Measurements from ENCODE around the gene SPI1. TPM values are rescaled to one million over a fixed set of nuclear protein-coding genes. Genes with fewer than 3 reads are reported as not detected.

Gene SPI1
- polyA plus RNA-seq, 2 of the 4 experiments (the other 2 are of a cell fraction): 0.14 TPM; not detected in 1

- 85% methylated on average over 11 of the region's 12 CpGs for WGBS (ENCODE audit: missing lambda C conversion rate)
- no peak overlapping the region for H3K4me3 ChIP-seq
- TF ChIP-seq HOXA7 (CRISPR knock-in tag; IDR thresholded peaks at IDR 0.05): no peak
- peak; percentile 9 for TF ChIP-seq ZFP36 (IDR thresholded peaks at IDR 0.05; ENCODE audit: borderline replicate concordance, partially characterized antibody)
- TF ChIP-seq USF2 (IDR thresholded peaks at IDR 0.05): no peak
- peak; percentile 34; the same call in 1 of the 2 replicates for TF ChIP-seq KDM1A (IDR thresholded peaks at IDR 0.05; ENCODE audit: low read depth)
- no peak for FAIRE-seq
- H3K27ac ChIP-seq: no peak overlapping the region
- H3K9me3 ChIP-seq: no peaks in the 10 kb centered on the region
- ChIA-PET CTCF (interaction anchor here (0.9 to 8.0 kb wide), 10 partner anchors 11 to 235 kb away, joined by 3 to 96 read pairs (median 5); partner anchors contain the start of genes PSMC3 and SPI1), POLR2A (no interaction called here)
- no peak for ATAC-seq
- peaks cover 19% of the 10 kb centered on the region for H3K4me1 ChIP-seq
- no peak overlapping the region; the same call in 2 of the 3 replicates for H3K4me2 ChIP-seq
- no peak for DNase-seq (ENCODE audit: low read depth in 1 of 2, low spot score in 1 of 2)
These were observed 32.3 kb upstream of the SPI1 start for GRCh38 chr11:47410370-47411264.

GRCh38 chr11:47409440-47410369 is 31.4 kb upstream of the SPI1 start:
- H3K9me3 ChIP-seq: no peaks in the 10 kb centered on the region
- WGBS (ENCODE audit: missing lambda C conversion rate): 92% methylated on average over 31 of the region's 31 CpGs
- DNase-seq (ENCODE audit: low read depth in 1 of 2, low spot score in 1 of 2) (no peak), ATAC-seq (no peak), FAIRE-seq (no peak)
- TF ChIP-seq NR3C1 (IDR thresholded peaks at IDR 0.05) (no peak), ZC3H11A (IDR thresholded peaks at IDR 0.05) (no peak), CHD2 (IDR thresholded peaks at IDR 0.05; ENCODE audit: low read length, partially characterized antibody) (no peak), ZFP36 (IDR thresholded peaks at IDR 0.05; ENCODE audit: borderline replicate concordance, partially characterized antibody) (no peak), CHD4 (IDR thresholded peaks at IDR 0.05; ENCODE audit: borderline replicate concordance) (no peak), RARB (CRISPR knock-in tag; IDR thresholded peaks at IDR 0.05) (no peak)
- peak overlapping the region; percentile 94 for H3K4me2 ChIP-seq
- CTCF ChIA-PET: interaction anchor here (0.6 to 8.0 kb wide), 8 partner anchors 14 to 150 kb away, joined by 3 to 96 read pairs (median 4); partner anchors contain the start of gene PSMC3
- POLR2A ChIA-PET: no interaction called here
- H3K4me3 ChIP-seq: peak overlapping the region; percentile 92
- peak overlapping the region; percentile 89 to 92; a peak in 5 of 6 replicates for H3K27ac ChIP-seq
- peaks cover 19% of the 10 kb centered on the region for H3K4me1 ChIP-seq

- POLR2A ChIA-PET: interaction anchor here (0.6 to 0.8 kb wide), 4 partner anchors 13 to 1136 kb away, joined by 3 to 4 read pairs (median 3); no protein-coding TSS in a partner anchor
- FAIRE-seq: no peak
- no peaks in the 10 kb centered on the region for H3K9me3 ChIP-seq
- H3K27ac ChIP-seq: peak overlapping the region; percentile 89 to 92
- peak; percentile 7 to 49 for ATAC-seq
- CTCF ChIA-PET: interaction anchor here (0.6 to 8.0 kb wide), 5 partner anchors 15 to 136 kb away, joined by 3 to 96 read pairs (median 4); partner anchors contain the start of gene PSMC3
- 8% methylated on average over 29 of the region's 50 CpGs for WGBS (ENCODE audit: missing lambda C conversion rate)
- H3K4me2 ChIP-seq: peak overlapping the region; percentile 94
- H3K4me3 ChIP-seq: peak overlapping the region; percentile 92
- H3K4me1 ChIP-seq: peaks cover 19% of the 10 kb centered on the region
- TF ChIP-seq PHF8 (IDR thresholded peaks at IDR 0.05; ENCODE audit: borderline replicate concordance, low read depth) (0 out of 2 replicates have a peak, but pooled peaks have one; percentile 47), REST (IDR thresholded peaks at IDR 0.05) (no peak), POLR2A (IDR thresholded peaks at IDR 0.05; ENCODE audit: low read length) (0 out of 2 replicates have a peak, but pooled peaks have one; percentile 11)
- peak; percentile 35 to 38 for DNase-seq (ENCODE audit: low read depth in 1 of 2, low spot score in 1 of 2)
These were observed 30.5 kb upstream of the SPI1 start for GRCh38 chr11:47408598-47409439.

Data from A549 (cell line).